Neural cell (in vitro differentiated cells): ENCODE results near the gene TCEA3. TPM values are rescaled to one million over a fixed set of nuclear protein-coding genes. Genes with fewer than 3 reads are reported as not detected.

Experiments used
- H2AFZ ChIP-seq: fragments of 200-600, 300-800 bp; sonication (generic), shearing (Covaris generic); 2 replicates; pipeline ENCODE4 v1.6.0; 2014; ENCODE audit warnings: low read depth, mild to moderate bottlenecking, antibody characterized with exemption, low read length, moderate library complexity
- H3F3A ChIP-seq: fragments of 200-600 bp; shearing (Covaris generic); 2 replicates; pipeline ENCODE4 v1.6.1; 2016; ENCODE audit warnings: mild to moderate bottlenecking, moderate library complexity, mixed read lengths, antibody characterized with exemption, low read length; ENCODE audit not compliant: insufficient read depth, poor library complexity, severe bottlenecking
- H3K27ac ChIP-seq: fragments of 200-600, 300-800 bp; sonication (generic), shearing (Covaris generic); 2 replicates; pipeline ENCODE4 v1.5.1; 2014; ENCODE audit warnings: mild to moderate bottlenecking, low read length, moderate library complexity
- H3K27me3 ChIP-seq: fragments of 300-800, 200-600 bp; sonication (generic), shearing (Covaris generic); 2 replicates; pipeline ENCODE4 v1.6.0; 2014; ENCODE audit warnings: mild to moderate bottlenecking, low read depth, low read length, moderate library complexity; ENCODE audit not compliant: insufficient read depth
- H3K36me3 ChIP-seq: fragments of 300-800, 200-600 bp; sonication (generic), shearing (Covaris generic); 2 replicates; pipeline ENCODE4 v1.5.1; 2014; ENCODE audit warnings: mild to moderate bottlenecking, antibody characterized with exemption, low read length, moderate library complexity; ENCODE audit not compliant: insufficient read depth
- H3K4me2 ChIP-seq: fragments of 300-800, 200-600 bp; sonication (generic), shearing (Covaris generic); 2 replicates; pipeline ENCODE4 v1.6.0; 2014; ENCODE audit warnings: mild to moderate bottlenecking, low read length
- H3K4me3 ChIP-seq: fragments of 300-800, 200-600 bp; sonication (generic), shearing (Covaris generic); 2 replicates; pipeline ENCODE4 v1.5.1; 2014; ENCODE audit warnings: mild to moderate bottlenecking, low read length, moderate library complexity
- H3K79me2 ChIP-seq: fragments of 200-600 bp; shearing (Covaris generic); replicated peaks from 2 replicates; pipeline ENCODE4 v1.6.0; 2014; ENCODE audit warnings: mild to moderate bottlenecking, low read length, moderate library complexity; ENCODE audit not compliant: insufficient read depth
- H3K9ac ChIP-seq: fragments of 300-800, 200-600 bp; sonication (generic), shearing (Covaris generic); 2 replicates; pipeline ENCODE4 v1.6.1; 2016; ENCODE audit warnings: mild to moderate bottlenecking, low read length, mixed read lengths
- H3K9me2 ChIP-seq: fragments of 200-600 bp; shearing (Covaris generic); 2 replicates; pipeline ENCODE4 v1.6.1; 2016; ENCODE audit warnings: mild to moderate bottlenecking, low read length, mixed read lengths; ENCODE audit not compliant: insufficient read depth
- H3K9me3 ChIP-seq: fragments of 200-600, 300-800 bp; sonication (generic), shearing (Covaris generic); 2 replicates; pipeline ENCODE4 v1.6.1; 2016; ENCODE audit warnings: mild to moderate bottlenecking, mixed run types, low read length, moderate library complexity, mixed read lengths
- H4K20me1 ChIP-seq: fragments of 200-600 bp; shearing (Covaris generic); 2 replicates; pipeline ENCODE4 v1.6.1; 2016; ENCODE audit warnings: mild to moderate bottlenecking, mixed run types; ENCODE audit not compliant: insufficient read depth
- CTCF ChIP-seq: fragments of 450-650 bp; IDR thresholded peaks from 2 replicates; pipeline ENCODE4 v1.5.1; 2014; ENCODE audit warnings: antibody characterized with exemption, mild to moderate bottlenecking, moderate library complexity; ENCODE audit not compliant: poor library complexity, severe bottlenecking
- EP300 ChIP-seq: fragments of 450-650 bp; conservative IDR thresholded peaks from 2 replicates; pipeline ENCODE4 v1.6.1; 2014; ENCODE audit warnings: antibody characterized with exemption, mild to moderate bottlenecking, moderate library complexity; ENCODE audit not compliant: poor library complexity, severe bottlenecking
- EZH2 ChIP-seq: fragments of 200-600, 300-800 bp; shearing (Covaris generic), sonication (generic); IDR thresholded peaks from 2 replicates; pipeline ENCODE4 v1.6.1; 2014; ENCODE audit warnings: antibody characterized with exemption, low read length, borderline replicate concordance, mild to moderate bottlenecking; ENCODE audit not compliant: insufficient read depth, poor library complexity, severe bottlenecking
- MXI1 ChIP-seq: fragments of 450-650 bp; conservative IDR thresholded peaks from 2 replicates; pipeline ENCODE4 v1.6.1; 2014; ENCODE audit warnings: antibody characterized with exemption, mild to moderate bottlenecking; ENCODE audit not compliant: poor library complexity, severe bottlenecking
- POLR2AphosphoS5 ChIP-seq: IDR thresholded peaks from 2 replicates; pipeline ENCODE4 v1.6.1; 2012
- RAD21 ChIP-seq: fragments of 450-650 bp; conservative IDR thresholded peaks from 2 replicates; pipeline ENCODE4 v1.6.1; 2014; ENCODE audit warnings: antibody characterized with exemption, mild to moderate bottlenecking, moderate library complexity
- REST ChIP-seq: IDR thresholded peaks from 2 replicates; pipeline ENCODE4 v1.6.1; 2012; ENCODE audit warnings: borderline replicate concordance
- SMC3 ChIP-seq: fragments of 450-650 bp; conservative IDR thresholded peaks from 2 replicates; pipeline ENCODE4 v1.6.1; 2014; ENCODE audit warnings: antibody characterized with exemption, mild to moderate bottlenecking, moderate library complexity; ENCODE audit not compliant: poor library complexity
- TAF1 ChIP-seq: IDR thresholded peaks from 2 replicates; pipeline ENCODE4 v1.6.1; 2012; ENCODE audit warnings: low read depth
- polyA plus RNA-seq: library from polyadenylated mRNA; depleted of rRNA; stranded (reverse); fragments of >200 nt; gene quantifications from 2 replicates; pipeline ENCODE4 v1.2.3, GENCODE V29; 2014

TCEA3 gene
- polyA plus RNA-seq, 1 donor from 2014 or later, result not detected

DNA sequence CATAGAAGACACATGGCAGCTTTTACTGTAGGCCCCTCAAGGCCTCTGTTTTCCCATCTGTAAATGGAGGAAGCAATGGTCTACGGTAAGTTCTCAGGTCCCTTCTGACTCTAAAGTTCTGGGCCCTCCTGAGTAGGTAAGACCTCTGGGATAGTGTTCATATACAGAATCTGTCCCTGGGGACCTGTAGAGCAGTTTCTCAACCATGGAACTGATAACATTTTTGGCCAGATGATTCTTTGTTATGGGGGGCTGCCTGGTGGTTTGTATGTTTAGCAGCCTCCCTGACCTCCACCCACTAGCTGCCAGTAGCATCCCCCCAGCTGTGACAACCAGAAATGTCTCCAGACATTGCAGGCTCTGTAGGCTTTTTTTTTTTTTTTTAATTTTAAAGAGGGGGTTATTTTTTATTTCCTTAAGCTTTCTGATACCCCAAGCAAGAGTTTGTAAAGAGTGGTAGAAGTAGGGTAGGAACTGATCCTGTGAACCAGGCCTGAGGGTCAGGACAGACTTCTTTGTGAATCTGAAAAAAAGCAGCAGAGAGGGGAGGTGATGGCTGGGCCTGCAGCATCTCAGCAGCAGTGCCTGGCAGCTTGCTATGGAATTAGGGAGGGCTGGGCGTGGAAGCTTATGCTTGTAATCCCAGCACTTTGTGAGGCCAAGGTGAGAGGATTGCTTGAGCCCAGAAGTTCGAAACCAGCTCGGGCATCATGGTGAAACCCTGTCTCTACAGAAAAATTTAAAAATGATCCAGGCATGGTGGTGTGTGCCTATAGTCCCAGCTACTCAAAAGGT is 20.2 kb upstream of the TCEA3 start:
- TF ChIP-seq REST, result no peak
- TF ChIP-seq RAD21, result no peak
- TF ChIP-seq EZH2, result no peak
- TF ChIP-seq TAF1, result no peak
- no peak for TF ChIP-seq POLR2AphosphoS5
- TF ChIP-seq SMC3, result no peak
- no peak for TF ChIP-seq EP300
- TF ChIP-seq CTCF, result no peak
- no peak for TF ChIP-seq MXI1
- no peaks in the 10 kb centered on the region for H3K27me3 ChIP-seq

GRCh38 chr1:23444104-23444533 is 19.6 kb upstream of the TCEA3 start:
- Histone ChIP-seq H3K27me3 (no peaks in the 10 kb centered on the region), H3K4me3 (no peak overlapping the region), H3K4me2 (no peak overlapping the region), H3K9me2 (no peaks in the 10 kb centered on the region), H4K20me1 (no peaks in the 10 kb centered on the region), H2AFZ (no peak overlapping the region), H3K36me3 (no peaks in the 10 kb centered on the region), H3F3A (no peaks in the 10 kb centered on the region), H3K9ac (no peak overlapping the region), H3K9me3 (no peaks in the 10 kb centered on the region), H3K79me2 (no peaks in the 10 kb centered on the region), H3K27ac (no peak overlapping the region)
- TF ChIP-seq EP300 (no peak), EZH2 (no peak), SMC3 (no peak), REST (no peak), TAF1 (no peak), POLR2AphosphoS5 (no peak), MXI1 (no peak)

More for the DNA sequence above, 20.2 kb upstream of the TCEA3 start:
- Histone ChIP-seq H3K9me2 (no peaks in the 10 kb centered on the region), H3K4me2 (no peak overlapping the region), H2AFZ (no peak overlapping the region), H3K4me3 (no peak overlapping the region), H3F3A (no peaks in the 10 kb centered on the region), H3K9ac (no peak overlapping the region), H4K20me1 (no peaks in the 10 kb centered on the region), H3K9me3 (no peaks in the 10 kb centered on the region), H3K79me2 (no peaks in the 10 kb centered on the region), H3K36me3 (no peaks in the 10 kb centered on the region), H3K27ac (no peak overlapping the region)
